ENCODE data around the gene PEPD.

- TF ChIP-seq POLR2A (IDR thresholded peaks at IDR 0.05; ENCODE audit: low read depth, low read length) (no peak), CTCF (conservative IDR thresholded peaks at IDR 0.05; ENCODE audit: low read depth, low read length) (no peak), RAD21 (IDR thresholded peaks at IDR 0.05; ENCODE audit: low read length) (no peak), SMC3 (IDR thresholded peaks at IDR 0.05; ENCODE audit: low read depth, low read length) (no peak), MXI1 (IDR thresholded peaks at IDR 0.05; ENCODE audit: borderline replicate concordance, low read depth, low read length) (no peak), RFX5 (IDR thresholded peaks at IDR 0.05; ENCODE audit: low read depth, low read length) (no peak), USF2 (IDR thresholded peaks at IDR 0.05; ENCODE audit: low read depth, low read length) (no peak), RCOR1 (IDR thresholded peaks at IDR 0.05; ENCODE audit: insufficient replicate concordance, low read length) (no peak), CHD1 (IDR thresholded peaks at IDR 0.05; ENCODE audit: low read depth, low read length) (no peak), NFE2L2 (IDR thresholded peaks at IDR 0.05; ENCODE audit: low read depth, low read length) (no peak)
Measured at GRCh38 chr19:33558151-33558550, 36.6 kb upstream of the PEPD start.
